Esophagus squamous epithelium (tissue), 4 donors: ENCODE data around the gene COBLL1.

Experiments used
- CTCF ChIP-seq, 6 experiments: fragments of 450-650 bp in 4 of 6; fragments of 200-600 bp in 2 of 6; sonication (generic) in 2 of 6; IDR thresholded peaks; one replicate each; pipeline ENCODE4 v1.5.1; 2016 to 2019; ENCODE audit warnings: antibody characterized with exemption in 6 of 6, mild to moderate bottlenecking in 4 of 6, moderate library complexity in 4 of 6
- POLR2A ChIP-seq, 4 donors: fragments of 450-650 bp; IDR thresholded peaks; one replicate each; pipeline ENCODE4 v1.6.1; 2017; ENCODE audit warnings: antibody characterized with exemption in 4 of 4, mild to moderate bottlenecking in 4 of 4, moderate library complexity in 3 of 4

GRCh38 chr2:164688896-164689419 lies 152.7 kb downstream of the COBLL1 start:
- TF ChIP-seq CTCF (IDR thresholded peaks at IDR 0.05) (no peak), POLR2A (IDR thresholded peaks at IDR 0.05) (no peak)
